Caco-2 (cell line): Measurements from ENCODE around the gene TMEM132A. TPM values are rescaled to one million over a fixed set of nuclear protein-coding genes. Genes with fewer than 3 reads are reported as not detected.

Experiments used
- BruUV-seq: library from RNA; stranded (reverse); fragments of 400-500 nt; replicated peaks from 2 replicates; lab custom pipeline; 2021; lab: Mats Ljungman, UMichigan
- CTCF ChIA-PET: fragments of 300-600 bp; sonication (Branson Sonifier 250); formaldehyde crosslinking; loops from one replicate; lab custom pipeline; 2022; ENCODE audit warnings: antibody characterized with exemption; lab: Charles Lee
- POLR2A ChIA-PET: fragments of 300-600 bp; sonication (Branson Sonifier 250); formaldehyde crosslinking; loops from one replicate; lab custom pipeline; 2022; ENCODE audit warnings: antibody characterized with exemption; lab: Charles Lee
- DNase-seq, 2 experiments: peaks; one replicate each; pipeline versions ENCODE4 v3.0.0 to v3.0.0-alpha.2; 2020 to 2022
- H3K27me3 ChIP-seq: replicated peaks from 2 replicates; pipeline ENCODE4 v1.6.0; 2011; ENCODE audit warnings: low read length; ENCODE audit not compliant: control insufficient read depth, insufficient read depth
- H3K36me3 ChIP-seq: 2 replicates; pipeline ENCODE4 v1.5.1; 2011; ENCODE audit warnings: low read length; ENCODE audit not compliant: control insufficient read depth, insufficient read depth
- H3K4me1 ChIP-seq: fragments of 250-450 bp; sonication (Bioruptor Pico); 2 replicates; pipeline ENCODE4 v1.5.1; 2020; ENCODE audit warnings: mild to moderate bottlenecking
- H3K4me3 ChIP-seq: 2 replicates; pipeline ENCODE4 v1.5.1; 2011; ENCODE audit warnings: low read depth, mild to moderate bottlenecking, control low read depth, low read length
- H3K9me3 ChIP-seq: fragments of 250-450 bp; sonication (Bioruptor Pico); 2 replicates; pipeline ENCODE4 v1.5.1; 2020; ENCODE audit warnings: mild to moderate bottlenecking, moderate library complexity
- H3K27ac Mint-ChIP-seq: one replicate; pipeline ENCODE4 v1.8.0; 2022; ENCODE audit warnings: mixed read lengths; ENCODE audit not compliant: unreplicated experiment
- H3K27me3 Mint-ChIP-seq: one replicate; pipeline ENCODE4 v1.8.0; 2022; ENCODE audit warnings: mixed read lengths; ENCODE audit not compliant: insufficient read depth, unreplicated experiment
- H3K36me3 Mint-ChIP-seq: one replicate; pipeline ENCODE4 v1.8.0; 2022; ENCODE audit warnings: mild to moderate bottlenecking, mixed read lengths; ENCODE audit not compliant: insufficient read depth, unreplicated experiment
- H3K4me1 Mint-ChIP-seq: one replicate; pipeline ENCODE4 v1.8.0; 2022; ENCODE audit warnings: low read depth, mixed read lengths; ENCODE audit not compliant: unreplicated experiment
- H3K4me3 Mint-ChIP-seq: one replicate; pipeline ENCODE4 v1.8.0; 2022; ENCODE audit warnings: mild to moderate bottlenecking, moderate library complexity, mixed read lengths; ENCODE audit not compliant: unreplicated experiment
- H3K9me3 Mint-ChIP-seq: one replicate; pipeline ENCODE4 v1.8.0; 2022; ENCODE audit warnings: mixed read lengths; ENCODE audit not compliant: unreplicated experiment
- CTCF ChIP-seq, 2 experiments: fragments of 200-600 bp in 1 of 2; IDR thresholded peaks; 1 replicate in 1 of 2; 2 replicates in 1 of 2; pipeline versions ENCODE4 v1.5.1 to v1.8.0; 2011 to 2022; ENCODE audit warnings: antibody characterized with exemption in 1 of 2, control low read depth in 1 of 2, inconsistent platforms in 1 of 2, low read depth in 1 of 2, low read length in 1 of 2, mild to moderate bottlenecking in 1 of 2, moderate library complexity in 1 of 2; ENCODE audit not compliant: insufficient read depth in 1 of 2, severe bottlenecking in 1 of 2, unreplicated experiment in 1 of 2
- intact Hi-C: fragments of 100-400 bp; cut with micrococcal nuclease; formaldehyde crosslinking; loops from one replicate; pipeline ENCODE4 v1.10.0; 2022; ENCODE audit not compliant: unreplicated experiment
- total RNA-seq: library from RNA; stranded (reverse); gene quantifications from 2 replicates; pipeline ENCODE4 v1.2.3, GENCODE V29; 2022

TMEM132A gene
- total RNA-seq, 1 experiment from 2014 or later: 97.3 TPM

- Histone ChIP-seq H3K4me1 (no peaks in the 10 kb centered on the region), H3K36me3 (no peaks in the 10 kb centered on the region), H3K4me3 (no peak overlapping the region), H3K9me3 (no peaks in the 10 kb centered on the region), H3K27me3 (no peaks in the 10 kb centered on the region; the same call in none of the 2 replicates)
- ChIA-PET CTCF (interaction anchor here (1.2 kb wide), 1 partner anchor 14 kb away, joined by 3 read pairs; no protein-coding TSS in a partner anchor), POLR2A (no interaction called here)
- no peak overlapping the region for H3K27ac Mint-ChIP-seq
- no peaks in the 10 kb centered on the region for H3K4me1 Mint-ChIP-seq
- intact Hi-C loops: no loop called here
- no TSS peak for BruUV-seq
- no peak for DNase-seq
- H3K36me3 Mint-ChIP-seq: no peaks in the 10 kb centered on the region
- no peaks in the 10 kb centered on the region for H3K9me3 Mint-ChIP-seq
- H3K4me3 Mint-ChIP-seq: no peak overlapping the region
- TF ChIP-seq CTCF (IDR thresholded peaks at IDR 0.05; ENCODE audit: insufficient read depth in 1 of 2, low read depth in 1 of 2, low read length in 1 of 2, severe bottlenecking in 1 of 2, unreplicated experiment in 1 of 2): no peak
- H3K27me3 Mint-ChIP-seq: peaks cover 13% of the 10 kb centered on the region
Measured at GRCh38 chr11:60984149-60984548, 59.9 kb downstream of the TMEM132A start.

DNA sequence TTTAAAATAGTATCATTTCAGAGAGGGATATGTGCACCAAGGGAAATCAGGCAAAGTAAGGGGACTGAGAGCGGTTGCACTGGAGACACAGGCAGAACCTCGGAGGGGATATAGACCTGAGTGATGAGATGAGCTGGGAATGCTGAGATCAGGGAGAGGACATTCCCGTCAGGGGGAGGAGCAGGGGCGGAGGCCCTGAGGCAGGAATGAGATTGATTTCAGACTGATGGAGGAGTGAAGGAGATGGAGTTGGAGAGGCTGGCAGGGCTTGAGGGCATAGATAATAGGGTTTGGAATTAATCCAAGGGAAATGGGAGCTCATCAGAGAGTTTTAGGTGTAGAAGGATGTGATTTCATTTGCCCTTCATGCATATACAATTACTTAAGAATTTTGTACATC lies 60.4 kb downstream of the TMEM132A start:
- H3K27ac Mint-ChIP-seq: no peak overlapping the region
- Histone ChIP-seq H3K4me3 (no peak overlapping the region), H3K9me3 (no peaks in the 10 kb centered on the region), H3K4me1 (no peaks in the 10 kb centered on the region), H3K36me3 (no peaks in the 10 kb centered on the region), H3K27me3 (no peaks in the 10 kb centered on the region; the same call in none of the 2 replicates)
- no peaks in the 10 kb centered on the region for H3K4me1 Mint-ChIP-seq
- peaks cover 13% of the 10 kb centered on the region for H3K27me3 Mint-ChIP-seq
- DNase-seq: no peak
- no TSS peak for BruUV-seq
- intact Hi-C loops: no loop called here
- TF ChIP-seq CTCF (IDR thresholded peaks at IDR 0.05; ENCODE audit: insufficient read depth in 1 of 2, low read depth in 1 of 2, low read length in 1 of 2, severe bottlenecking in 1 of 2, unreplicated experiment in 1 of 2): no peak
- H3K4me3 Mint-ChIP-seq: no peak overlapping the region
- H3K36me3 Mint-ChIP-seq: no peaks in the 10 kb centered on the region
- POLR2A ChIA-PET: no interaction called here
- no peaks in the 10 kb centered on the region for H3K9me3 Mint-ChIP-seq
- CTCF ChIA-PET: interaction anchor here (0.7 to 1.2 kb wide), 2 partner anchors 15 to 747 kb away, joined by 3 read pairs; no protein-coding TSS in a partner anchor

- no peak for TF ChIP-seq CTCF (IDR thresholded peaks at IDR 0.05; ENCODE audit: insufficient read depth in 1 of 2, low read depth in 1 of 2, low read length in 1 of 2, severe bottlenecking in 1 of 2, unreplicated experiment in 1 of 2)
- BruUV-seq: no TSS peak
- Mint-ChIP-seq H3K4me1 (no peaks in the 10 kb centered on the region), H3K9me3 (no peaks in the 10 kb centered on the region), H3K27ac (no peak overlapping the region), H3K4me3 (no peak overlapping the region), H3K27me3 (peaks cover 14% of the 10 kb centered on the region), H3K36me3 (no peaks in the 10 kb centered on the region)
- POLR2A ChIA-PET: no interaction called here
- CTCF ChIA-PET: no interaction called here
- intact Hi-C loops: no loop called here
- H3K27me3 ChIP-seq: no peaks in the 10 kb centered on the region; the same call in 1 of the 2 replicates
- H3K4me1 ChIP-seq: no peaks in the 10 kb centered on the region
- no peaks in the 10 kb centered on the region for H3K36me3 ChIP-seq
- no peak for DNase-seq
- H3K4me3 ChIP-seq: no peak overlapping the region
- no peaks in the 10 kb centered on the region for H3K9me3 ChIP-seq
Measured at GRCh38 chr11:60985501-60985900, 61.2 kb downstream of the TMEM132A start.
